Measurements from ENCODE around the gene BOD1L2. TPM values are rescaled to one million over a fixed set of nuclear protein-coding genes. Genes with fewer than 3 reads are reported as not detected.

Gene BOD1L2
- total and polyA plus RNA-seq, 4 donors: not detected

DNA sequence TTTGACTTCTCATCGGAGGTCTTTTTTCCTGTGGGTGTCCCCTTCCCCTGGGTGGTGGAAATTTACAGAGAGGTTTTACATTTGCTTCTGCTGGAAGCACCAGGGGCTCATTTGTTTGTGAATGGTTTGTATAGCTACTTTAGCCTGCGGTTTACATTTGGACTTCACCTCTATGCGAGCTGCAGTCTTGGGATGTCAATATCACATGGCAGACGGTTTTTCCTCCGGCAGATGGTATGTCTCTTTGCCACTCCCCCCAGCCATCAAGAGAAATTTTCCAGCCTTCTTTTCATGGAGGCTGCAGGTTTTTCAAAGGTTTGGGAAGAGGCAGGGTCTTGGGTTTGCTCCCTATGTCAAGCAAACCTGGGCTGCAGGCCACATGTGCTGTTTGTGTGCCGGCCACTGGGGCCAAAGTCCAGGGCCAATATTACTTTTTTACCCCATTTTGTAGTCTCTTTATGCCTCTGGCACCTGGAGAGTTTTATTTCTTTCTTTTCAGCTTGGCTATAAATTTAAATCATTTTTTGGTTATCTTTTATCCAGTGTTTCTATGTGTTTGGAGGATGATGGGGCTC is 23.9 kb upstream of the BOD1L2 start:
- WGBS, 2 donors: 26 to 42% methylated on average over 6 of the region's 6 CpGs
- TF ChIP-seq, protein P1, sequence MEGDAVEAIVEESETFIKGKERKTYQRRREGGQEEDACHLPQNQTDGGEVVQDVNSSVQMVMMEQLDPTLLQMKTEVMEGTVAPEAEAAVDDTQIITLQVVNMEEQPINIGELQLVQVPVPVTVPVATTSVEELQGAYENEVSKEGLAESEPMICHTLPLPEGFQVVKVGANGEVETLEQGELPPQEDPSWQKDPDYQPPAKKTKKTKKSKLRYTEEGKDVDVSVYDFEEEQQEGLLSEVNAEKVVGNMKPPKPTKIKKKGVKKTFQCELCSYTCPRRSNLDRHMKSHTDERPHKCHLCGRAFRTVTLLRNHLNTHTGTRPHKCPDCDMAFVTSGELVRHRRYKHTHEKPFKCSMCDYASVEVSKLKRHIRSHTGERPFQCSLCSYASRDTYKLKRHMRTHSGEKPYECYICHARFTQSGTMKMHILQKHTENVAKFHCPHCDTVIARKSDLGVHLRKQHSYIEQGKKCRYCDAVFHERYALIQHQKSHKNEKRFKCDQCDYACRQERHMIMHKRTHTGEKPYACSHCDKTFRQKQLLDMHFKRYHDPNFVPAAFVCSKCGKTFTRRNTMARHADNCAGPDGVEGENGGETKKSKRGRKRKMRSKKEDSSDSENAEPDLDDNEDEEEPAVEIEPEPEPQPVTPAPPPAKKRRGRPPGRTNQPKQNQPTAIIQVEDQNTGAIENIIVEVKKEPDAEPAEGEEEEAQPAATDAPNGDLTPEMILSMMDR (IDR thresholded peaks at IDR 0.05; ENCODE audit: control extremely low read depth, extremely low read depth): no peak
- H3K27me3 ChIP-seq (ENCODE audit: control insufficient read depth in 3 of 3, insufficient read depth in 3 of 3, low read length in 2 of 3): peaks cover 3 to 18% (median 11%) of the 10 kb centered on the region in 3 donors

DNA sequence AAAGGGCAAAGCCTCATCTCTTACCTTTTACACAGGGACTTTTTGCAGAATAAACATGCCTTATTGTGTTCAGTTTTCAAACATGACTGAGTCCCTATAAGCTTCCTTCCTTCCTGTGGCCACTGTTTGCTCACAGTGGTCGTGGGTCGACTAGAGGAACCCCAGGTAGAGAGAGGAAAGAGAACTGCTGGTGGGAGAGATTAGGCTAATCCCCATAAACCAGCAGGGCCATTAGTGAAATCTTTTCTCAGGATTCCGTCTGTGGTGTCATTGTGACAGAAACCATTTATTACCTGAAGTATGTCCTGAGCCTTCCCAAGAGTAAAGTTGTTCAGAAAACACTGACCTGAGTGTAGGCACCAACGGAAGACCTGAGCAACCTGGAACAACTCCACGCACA is 21.3 kb upstream of the BOD1L2 start:
- Histone ChIP-seq H3K27me3 (ENCODE audit: control insufficient read depth in 3 of 3, insufficient read depth in 3 of 3, low read length in 2 of 3) (peaks cover 3 to 18% (median 14%) of the 10 kb centered on the region in 3 donors), H3K9ac (ENCODE audit: insufficient read depth in 1 of 2, low read length in 2 of 2) (no peak overlapping the region), H3K4me3 (no peak overlapping the region), H3K9me3 (ENCODE audit: control insufficient read depth in 4 of 4, insufficient read depth in 3 of 4, low read length in 3 of 4) (peaks cover 0 to 6% (median 0%) of the 10 kb centered on the region in 4 donors), H3K36me3 (ENCODE audit: control insufficient read depth in 4 of 4, insufficient read depth in 4 of 4, low read length in 4 of 4) (no peaks in the 10 kb centered on the region), H3K27ac (ENCODE audit: low read depth in 1 of 2, low read length in 1 of 2) (no peak overlapping the region), H3K4me1 (ENCODE audit: control insufficient read depth in 5 of 5, insufficient read depth in 5 of 5, low read length in 5 of 5) (peaks cover 0 to 14% (median 0%) of the 10 kb centered on the region in 5 donors)
- WGBS, 2 donors: 23 to 37% methylated on average over 5 of the region's 5 CpGs
- ATAC-seq (ENCODE audit: insufficient read depth, low FRiP score) (no peak), DNase-seq (no peak)
- TF ChIP-seq, protein P1 (IDR thresholded peaks at IDR 0.05; ENCODE audit: control extremely low read depth, extremely low read depth): no peak

More for the DNA sequence above, 23.9 kb upstream of the BOD1L2 start:
- DNase-seq (peak; percentile 35 to 57 (median 39)), ATAC-seq (ENCODE audit: insufficient read depth, low FRiP score) (no peak)
- H3K4me1 ChIP-seq (ENCODE audit: control insufficient read depth in 5 of 5, insufficient read depth in 5 of 5, low read length in 5 of 5): peaks cover 0 to 14% (median 0%) of the 10 kb centered on the region in 5 donors
- H3K36me3 ChIP-seq (ENCODE audit: control insufficient read depth in 4 of 4, insufficient read depth in 4 of 4, low read length in 4 of 4): no peaks in the 10 kb centered on the region
- H3K4me3 ChIP-seq: no peak overlapping the region
- H3K9me3 ChIP-seq (ENCODE audit: control insufficient read depth in 4 of 4, insufficient read depth in 3 of 4, low read length in 3 of 4): peaks cover 0 to 6% (median 0%) of the 10 kb centered on the region in 4 donors
- H3K9ac ChIP-seq (ENCODE audit: insufficient read depth in 1 of 2, low read length in 2 of 2): no peak overlapping the region
- H3K27ac ChIP-seq (ENCODE audit: low read depth in 1 of 2, low read length in 1 of 2): no peak overlapping the region

DNA sequence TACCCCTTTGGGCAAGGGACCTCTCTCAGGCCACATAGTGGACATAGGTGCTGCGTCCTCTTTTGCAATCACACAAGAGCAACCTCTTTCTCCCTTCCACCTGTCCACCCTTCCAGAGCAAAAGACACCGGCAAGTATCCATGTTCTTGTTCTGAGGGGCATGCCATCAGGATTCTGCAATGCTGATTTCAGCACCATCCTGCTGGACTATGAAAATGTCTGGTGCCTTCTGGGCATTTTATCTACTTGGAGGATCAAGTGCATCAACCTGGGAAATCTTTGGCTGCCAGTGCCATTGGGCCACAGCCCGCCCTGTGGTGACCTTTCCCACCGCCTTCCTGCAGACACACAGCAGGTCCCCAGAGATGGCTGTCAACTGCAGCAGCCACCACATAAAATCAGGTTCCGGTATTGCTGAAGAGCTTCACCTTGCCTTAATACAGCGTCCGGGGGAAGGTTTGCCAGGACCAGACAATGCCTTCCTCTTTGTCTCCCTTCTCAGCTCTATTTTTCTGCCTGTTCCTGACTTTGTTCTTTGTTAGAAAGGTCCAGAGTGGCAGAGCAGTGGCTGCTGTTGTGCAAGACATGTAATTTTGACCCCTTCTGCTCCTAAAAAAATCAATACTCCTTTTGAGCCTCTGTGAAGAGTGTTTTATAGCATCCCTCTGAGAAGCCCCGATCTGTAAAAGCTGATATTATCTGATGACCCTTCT is 18.5 kb upstream of the BOD1L2 start:
- 80 to 87% methylated on average over 8 of the region's 8 CpGs for WGBS, 2 donors
- no peak for ATAC-seq (ENCODE audit: insufficient read depth, low FRiP score)
- H3K36me3 ChIP-seq (ENCODE audit: control insufficient read depth in 4 of 4, insufficient read depth in 4 of 4, low read length in 4 of 4): no peaks in the 10 kb centered on the region
- peaks cover 0 to 2% (median 0%) of the 10 kb centered on the region in 4 donors for H3K9me3 ChIP-seq (ENCODE audit: control insufficient read depth in 4 of 4, insufficient read depth in 3 of 4, low read length in 3 of 4)
- no peak for DNase-seq
- TF ChIP-seq, protein P1 (IDR thresholded peaks at IDR 0.05; ENCODE audit: control extremely low read depth, extremely low read depth): no peak
- H3K27ac ChIP-seq (ENCODE audit: low read depth in 1 of 2, low read length in 1 of 2): no peak overlapping the region
- H3K4me1 ChIP-seq (ENCODE audit: control insufficient read depth in 5 of 5, insufficient read depth in 5 of 5, low read length in 5 of 5): peaks cover 0 to under 1% (median 0%) of the 10 kb centered on the region in 5 donors
- no peak overlapping the region for H3K4me3 ChIP-seq
- H3K9ac ChIP-seq (ENCODE audit: insufficient read depth in 1 of 2, low read length in 2 of 2): no peak overlapping the region
- H3K27me3 ChIP-seq (ENCODE audit: control insufficient read depth in 3 of 3, insufficient read depth in 3 of 3, low read length in 2 of 3): peaks cover 3 to 9% (median 5%) of the 10 kb centered on the region in 3 donors

Data from lung (tissue), 12 donors.